Measurements from ENCODE around the gene GRB7.

GRCh38 chr17:39722965-39723848 is 14.5 kb upstream of the GRB7 start:
- TF ChIP-seq POLR2A (IDR thresholded peaks at IDR 0.05): no peak
- TF ChIP-seq, protein P1, sequence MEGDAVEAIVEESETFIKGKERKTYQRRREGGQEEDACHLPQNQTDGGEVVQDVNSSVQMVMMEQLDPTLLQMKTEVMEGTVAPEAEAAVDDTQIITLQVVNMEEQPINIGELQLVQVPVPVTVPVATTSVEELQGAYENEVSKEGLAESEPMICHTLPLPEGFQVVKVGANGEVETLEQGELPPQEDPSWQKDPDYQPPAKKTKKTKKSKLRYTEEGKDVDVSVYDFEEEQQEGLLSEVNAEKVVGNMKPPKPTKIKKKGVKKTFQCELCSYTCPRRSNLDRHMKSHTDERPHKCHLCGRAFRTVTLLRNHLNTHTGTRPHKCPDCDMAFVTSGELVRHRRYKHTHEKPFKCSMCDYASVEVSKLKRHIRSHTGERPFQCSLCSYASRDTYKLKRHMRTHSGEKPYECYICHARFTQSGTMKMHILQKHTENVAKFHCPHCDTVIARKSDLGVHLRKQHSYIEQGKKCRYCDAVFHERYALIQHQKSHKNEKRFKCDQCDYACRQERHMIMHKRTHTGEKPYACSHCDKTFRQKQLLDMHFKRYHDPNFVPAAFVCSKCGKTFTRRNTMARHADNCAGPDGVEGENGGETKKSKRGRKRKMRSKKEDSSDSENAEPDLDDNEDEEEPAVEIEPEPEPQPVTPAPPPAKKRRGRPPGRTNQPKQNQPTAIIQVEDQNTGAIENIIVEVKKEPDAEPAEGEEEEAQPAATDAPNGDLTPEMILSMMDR (IDR thresholded peaks at IDR 0.05): no peak

Measured in uterus (tissue), 2 donors.